GM23248 (cell line): ENCODE results near the gene PRR23B. TPM values are rescaled to one million over a fixed set of nuclear protein-coding genes. Genes with fewer than 3 reads are reported as not detected.

Source experiments
- DNase-seq: peaks from one replicate; pipeline ENCODE4 v3.0.0-alpha.2; 2015
- H2AFZ ChIP-seq: fragments of 200-600 bp; sonication (generic); 2 replicates; pipeline ENCODE4 v1.6.1; 2016; ENCODE audit warnings: antibody characterized with exemption
- H3F3A ChIP-seq: fragments of 200-600 bp; sonication (generic); 2 replicates; pipeline ENCODE4 v1.6.1; 2016; ENCODE audit warnings: mild to moderate bottlenecking, antibody characterized with exemption, mixed run types; ENCODE audit not compliant: insufficient read depth
- H3K27ac ChIP-seq: fragments of 200-600 bp; sonication (generic); 2 replicates; pipeline ENCODE4 v1.5.1; 2016; ENCODE audit warnings: mild to moderate bottlenecking
- H3K27me3 ChIP-seq: fragments of 200-600 bp; sonication (generic); replicated peaks from 2 replicates; pipeline ENCODE4 v1.6.1; 2016; ENCODE audit warnings: mild to moderate bottlenecking; ENCODE audit not compliant: insufficient read depth
- H3K36me3 ChIP-seq: fragments of 200-600 bp; sonication (generic); 2 replicates; pipeline ENCODE4 v1.6.1; 2016; ENCODE audit warnings: low read depth, mild to moderate bottlenecking
- H3K4me1 ChIP-seq: fragments of 200-600 bp; sonication (generic); 2 replicates; pipeline ENCODE4 v1.6.1; 2016; ENCODE audit warnings: mild to moderate bottlenecking; ENCODE audit not compliant: insufficient read depth
- H3K4me2 ChIP-seq: fragments of 200-600 bp; sonication (generic); one replicate; pipeline ENCODE4 v1.6.1; 2016; ENCODE audit warnings: mild to moderate bottlenecking; ENCODE audit not compliant: unreplicated experiment
- H3K4me3 ChIP-seq: fragments of 200-600 bp; sonication (generic); 2 replicates; pipeline ENCODE4 v1.5.1; 2016; ENCODE audit warnings: mild to moderate bottlenecking
- H3K79me2 ChIP-seq: fragments of 200-600 bp; sonication (generic); 2 replicates; pipeline ENCODE4 v1.6.1; 2016; ENCODE audit warnings: mild to moderate bottlenecking; ENCODE audit not compliant: insufficient read depth
- H3K9ac ChIP-seq: fragments of 200-600 bp; sonication (generic); 2 replicates; pipeline ENCODE4 v1.6.1; 2016; ENCODE audit warnings: mild to moderate bottlenecking
- H3K9me2 ChIP-seq: fragments of 200-600 bp; sonication (generic); 2 replicates; pipeline ENCODE4 v1.6.1; 2016; ENCODE audit warnings: mixed run types, mild to moderate bottlenecking, moderate library complexity; ENCODE audit not compliant: insufficient read depth
- H3K9me3 ChIP-seq: fragments of 200-600 bp; sonication (generic); one replicate; pipeline ENCODE4 v1.6.1; 2017; ENCODE audit warnings: low read depth
- H4K20me1 ChIP-seq: fragments of 200-600 bp; sonication (generic); 2 replicates; pipeline ENCODE4 v1.6.0; 2016; ENCODE audit not compliant: insufficient read depth
- EZH2 ChIP-seq: fragments of 200-600 bp; sonication (generic); IDR thresholded peaks from 2 replicates; pipeline ENCODE4 v1.6.1; 2018; ENCODE audit warnings: antibody characterized with exemption, mild to moderate bottlenecking; ENCODE audit not compliant: insufficient read depth, poor library complexity, severe bottlenecking
- EZH2phosphoT487 ChIP-seq: fragments of 200-600 bp; sonication (generic); IDR thresholded peaks from 2 replicates; pipeline ENCODE4 v1.6.1; 2018; ENCODE audit warnings: antibody characterized with exemption, moderate library complexity, mild to moderate bottlenecking, low read depth; ENCODE audit not compliant: insufficient read depth
- WGBS, 2 experiments: methylation state at CpG; one replicate each; pipeline ENCODE4 v1.1.6; 2015 to 2017; ENCODE audit warnings: low lambda C conversion rate in 2 of 2, low coverage in 1 of 2; ENCODE audit errors: missing lambda C conversion rate in 2 of 2; 5-methylcytosine and 5-hydroxymethylcytosine counted together
- in situ Hi-C: fragments of 300-500 bp; cut with MboI; formaldehyde crosslinking; loops from 2 replicates; pipeline ENCODE4 v1.15.0; 2020
- polyA plus RNA-seq: library from polyadenylated mRNA; unstranded; fragments of >200 nt; fragmentation: Nextera tagmentation; extraction: Ambion mirVana; gene quantifications from 2 replicates; pipeline ENCODE4 v1.2.1, GENCODE V29; 2016
- total RNA-seq: library from RNA; depleted of rRNA; stranded (reverse); fragments of >200 nt; shearing (Covaris generic); gene quantifications from 2 replicates; pipeline ENCODE4 v1.2.3, GENCODE V29; 2014

Gene PRR23B
- total and polyA plus RNA-seq, 2 experiments from 2014 or later = not detected

DNA sequence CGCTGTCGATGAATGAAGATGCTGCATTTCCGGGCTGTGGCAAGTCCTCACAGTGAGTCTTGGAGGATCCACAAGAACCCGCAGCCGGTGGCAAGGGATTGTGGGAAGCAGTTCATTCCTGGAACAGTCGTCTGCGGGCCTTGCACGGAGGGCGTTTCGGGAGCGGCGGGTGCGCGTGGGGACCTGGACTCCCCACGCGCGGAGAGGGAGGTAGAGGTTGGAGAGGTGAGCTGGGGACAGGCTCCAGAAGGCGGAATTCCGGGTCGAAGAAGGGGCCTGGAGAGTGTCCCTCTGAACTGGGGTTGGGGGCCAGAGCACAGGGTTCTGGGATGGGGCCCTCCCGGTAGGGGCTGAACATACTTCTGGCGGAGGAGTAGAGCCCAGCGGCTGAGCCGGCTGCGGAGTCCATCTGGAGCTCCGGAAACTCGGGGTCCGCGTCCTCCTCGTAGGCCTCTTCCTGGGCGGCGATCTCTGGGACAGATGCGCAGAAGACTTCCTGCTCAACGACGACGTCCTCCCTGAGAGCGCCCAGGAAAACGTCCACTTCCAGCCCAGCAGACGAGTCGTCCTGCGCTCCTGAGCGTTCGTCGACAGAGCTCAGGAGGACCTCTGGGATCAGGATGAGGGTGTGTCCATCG, 15.3 kb downstream of the PRR23B start:
- TF ChIP-seq EZH2 (no peak), EZH2phosphoT487 (no peak)
- H3K4me3 ChIP-seq = no peak overlapping the region
- no peaks in the 10 kb centered on the region for H4K20me1 ChIP-seq
- no peaks in the 10 kb centered on the region for H3K27me3 ChIP-seq
- WGBS, 2 experiments = 82% methylated on average over 42 to 45 of the region's 45 CpGs
- no peak overlapping the region for H3K9ac ChIP-seq
- no peaks in the 10 kb centered on the region for H3F3A ChIP-seq
- in situ Hi-C loops = no loop called here
- no peaks in the 10 kb centered on the region for H3K9me3 ChIP-seq
- no peak overlapping the region for H3K27ac ChIP-seq
- no peak overlapping the region for H3K4me2 ChIP-seq
- H3K79me2 ChIP-seq = no peaks in the 10 kb centered on the region
- no peaks in the 10 kb centered on the region for H3K4me1 ChIP-seq
- H2AFZ ChIP-seq = no peak overlapping the region
- DNase-seq = no peak
- no peaks in the 10 kb centered on the region for H3K36me3 ChIP-seq
- no peaks in the 10 kb centered on the region for H3K9me2 ChIP-seq

DNA sequence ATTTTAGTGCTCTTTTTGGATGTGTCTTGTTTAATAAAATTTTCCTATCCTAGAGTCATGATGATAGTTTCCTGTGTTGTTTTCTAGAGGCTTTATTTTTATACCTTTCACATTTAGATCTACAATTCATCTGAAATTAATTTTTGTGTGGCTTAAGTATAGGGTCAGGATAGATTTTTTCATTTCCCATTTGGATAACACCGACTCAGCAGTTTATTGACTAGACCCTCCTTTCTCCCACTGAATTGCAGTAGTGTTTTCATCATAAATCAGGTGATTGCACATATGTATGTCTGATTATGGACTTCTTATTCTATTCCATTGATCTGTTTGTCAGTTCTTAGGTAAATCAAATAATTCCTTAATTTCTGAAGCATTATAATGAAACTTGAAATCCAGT, 25.0 kb downstream of the PRR23B start:
- no peaks in the 10 kb centered on the region for H3K9me2 ChIP-seq
- in situ Hi-C loops = no loop called here

DNA sequence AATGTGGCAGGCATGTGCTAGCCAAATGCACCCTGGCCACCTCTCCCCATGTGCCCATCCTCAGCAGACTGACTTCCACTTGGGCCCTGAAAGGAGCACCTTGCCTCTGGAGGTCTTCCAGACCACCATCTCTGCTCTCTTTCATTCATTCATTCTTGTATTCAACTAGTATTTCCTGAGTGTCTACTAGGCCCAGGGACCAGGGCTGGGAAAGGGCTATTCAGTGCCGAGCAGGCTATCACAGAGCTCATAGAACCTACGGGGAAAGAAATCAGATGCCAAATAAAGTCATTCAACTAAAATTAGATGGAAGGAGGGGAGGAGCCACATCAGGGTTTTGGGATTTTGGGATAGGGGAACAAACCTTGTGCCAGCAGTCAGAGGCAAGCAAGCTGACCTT, 33.5 kb downstream of the PRR23B start:
- Histone ChIP-seq H4K20me1 (no peaks in the 10 kb centered on the region), H3K4me2 (no peak overlapping the region), H3K27me3 (peaks cover 4% of the 10 kb centered on the region; the same call in 1 of the 2 replicates), H3K4me1 (no peaks in the 10 kb centered on the region), H3K9me3 (no peaks in the 10 kb centered on the region), H3F3A (no peaks in the 10 kb centered on the region), H3K9me2 (no peaks in the 10 kb centered on the region), H3K4me3 (no peak overlapping the region), H2AFZ (no peak overlapping the region), H3K9ac (no peak overlapping the region), H3K27ac (no peak overlapping the region), H3K79me2 (no peaks in the 10 kb centered on the region), H3K36me3 (no peaks in the 10 kb centered on the region)
- in situ Hi-C loops = no loop called here
- DNase-seq = no peak
- WGBS, 2 experiments = 80 to 86% methylated on average over 2 of the region's 2 CpGs
- TF ChIP-seq EZH2phosphoT487 (no peak), EZH2 (no peak)

More for the DNA sequence above, 25.0 kb downstream of the PRR23B start:
- Histone ChIP-seq H2AFZ (no peak overlapping the region), H3K4me1 (no peaks in the 10 kb centered on the region), H3K4me3 (no peak overlapping the region), H3K27ac (no peak overlapping the region), H3K79me2 (no peaks in the 10 kb centered on the region), H3K9me3 (no peaks in the 10 kb centered on the region), H3K9ac (no peak overlapping the region), H4K20me1 (no peaks in the 10 kb centered on the region), H3K27me3 (peaks cover 1% of the 10 kb centered on the region), H3K36me3 (no peaks in the 10 kb centered on the region), H3K4me2 (no peak overlapping the region), H3F3A (no peaks in the 10 kb centered on the region)
- 47 to 50% methylated on average over 1 of the region's 1 CpG for WGBS, 2 experiments
- TF ChIP-seq EZH2 (no peak), EZH2phosphoT487 (no peak)
- DNase-seq = no peak

DNA sequence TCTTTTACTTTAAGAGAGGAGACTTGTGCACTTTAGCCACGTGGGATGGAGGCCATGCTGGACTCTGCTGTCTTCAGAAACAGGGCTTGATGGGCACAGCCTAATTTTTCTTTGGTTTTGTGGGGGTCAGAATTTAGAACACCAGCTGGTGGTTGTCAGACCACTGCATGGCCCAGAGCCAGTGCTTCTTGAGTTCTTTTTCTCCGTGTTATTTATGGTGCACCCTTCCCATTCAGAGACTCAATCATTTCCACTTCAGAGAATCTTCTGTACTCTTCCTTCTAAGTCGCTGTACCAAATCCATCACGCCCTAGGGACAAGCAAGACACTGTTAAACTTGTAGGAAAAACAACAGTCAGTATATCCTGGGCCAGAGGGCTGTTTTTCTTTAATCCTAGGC, 34.8 kb downstream of the PRR23B start:
- Histone ChIP-seq H3K9ac (no peak overlapping the region), H3K4me3 (no peak overlapping the region), H3K4me2 (no peak overlapping the region), H3F3A (no peaks in the 10 kb centered on the region), H3K9me3 (no peaks in the 10 kb centered on the region), H3K27me3 (peaks cover 14% of the 10 kb centered on the region), H2AFZ (no peak overlapping the region), H4K20me1 (no peaks in the 10 kb centered on the region), H3K4me1 (no peaks in the 10 kb centered on the region), H3K79me2 (no peaks in the 10 kb centered on the region), H3K9me2 (no peaks in the 10 kb centered on the region), H3K36me3 (no peaks in the 10 kb centered on the region), H3K27ac (no peak overlapping the region)
- TF ChIP-seq EZH2 (no peak), EZH2phosphoT487 (no peak)
- no peak for DNase-seq
- in situ Hi-C loops = no loop called here
- 25 to 39% methylated on average over 4 of the region's 4 CpGs for WGBS, 2 experiments

DNA sequence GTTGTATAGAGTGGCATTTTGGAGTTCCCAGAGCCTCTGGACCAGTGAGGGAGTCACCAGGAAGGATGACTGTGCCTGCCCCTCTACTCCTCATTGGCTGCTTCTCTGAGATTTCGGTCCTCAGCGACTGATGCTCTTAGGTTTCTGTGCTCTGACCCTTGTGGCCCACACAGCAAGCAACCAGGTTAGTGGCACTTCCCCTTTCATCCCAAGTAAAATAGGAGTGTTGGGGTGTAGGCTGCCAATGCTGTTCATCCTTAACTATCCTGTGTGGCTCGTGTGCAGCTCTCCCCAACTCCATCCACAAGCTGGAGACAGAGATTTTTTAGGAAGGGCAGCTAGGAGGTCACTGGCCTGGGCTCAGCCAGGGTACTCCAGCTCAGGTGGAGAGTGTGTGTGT, 35.9 kb downstream of the PRR23B start:
- no peaks in the 10 kb centered on the region for H4K20me1 ChIP-seq
- H3F3A ChIP-seq = no peaks in the 10 kb centered on the region
- H2AFZ ChIP-seq = no peak overlapping the region
- H3K27ac ChIP-seq = no peak overlapping the region
- DNase-seq = no peak
- no peaks in the 10 kb centered on the region for H3K9me2 ChIP-seq
- H3K4me2 ChIP-seq = no peak overlapping the region
- H3K27me3 ChIP-seq = peaks cover 9% of the 10 kb centered on the region; the same call in 1 of the 2 replicates
- WGBS, 2 experiments = 28 to 35% methylated on average over 3 of the region's 3 CpGs
- in situ Hi-C loops = no loop called here
- no peak for TF ChIP-seq EZH2
- no peak overlapping the region for H3K9ac ChIP-seq
- H3K79me2 ChIP-seq = no peaks in the 10 kb centered on the region
- H3K4me1 ChIP-seq = no peaks in the 10 kb centered on the region
- no peaks in the 10 kb centered on the region for H3K36me3 ChIP-seq
- no peak overlapping the region for H3K4me3 ChIP-seq
- H3K9me3 ChIP-seq = no peaks in the 10 kb centered on the region
